Duodenal mucosa (tissue), 2 donors: ENCODE measurements around the gene LRRC38.
"Not testable (repeated sequence)": the region's sequence is repeated elsewhere in the genome, so short reads cannot be mapped to it uniquely, and the experiment has no call there.

Experiments used
- H3K27ac ChIP-seq: one replicate; pipeline ENCODE4 v1.7.0; 2013; ENCODE audit warnings: low read depth, low read length
- H3K27me3 ChIP-seq, 2 donors: one replicate each; pipeline ENCODE4 v1.7.0; 2013; ENCODE audit warnings: low read length in 2 of 2, control low read depth in 1 of 2; ENCODE audit not compliant: insufficient read depth in 2 of 2, control insufficient read depth in 1 of 2
- H3K36me3 ChIP-seq, 2 donors: one replicate each; pipeline ENCODE4 v1.7.0; 2013; ENCODE audit warnings: low read length in 2 of 2, control low read depth in 1 of 2; ENCODE audit not compliant: insufficient read depth in 2 of 2, control insufficient read depth in 1 of 2
- H3K4me1 ChIP-seq, 2 donors: one replicate each; pipeline ENCODE4 v1.7.0; 2013; ENCODE audit warnings: low read length in 2 of 2, control low read depth in 1 of 2; ENCODE audit not compliant: insufficient read depth in 2 of 2, control insufficient read depth in 1 of 2
- H3K4me3 ChIP-seq, 2 donors: one replicate each; pipeline ENCODE4 v1.7.0; 2013; ENCODE audit warnings: low read length in 2 of 2, low read depth in 1 of 2
- H3K9ac ChIP-seq, 2 donors: one replicate each; pipeline ENCODE4 v1.7.0; 2013; ENCODE audit warnings: low read length in 2 of 2, low read depth in 1 of 2
- H3K9me3 ChIP-seq, 2 donors: one replicate each; pipeline ENCODE4 v1.7.0; 2013; ENCODE audit warnings: low read length in 2 of 2, control low read depth in 1 of 2; ENCODE audit not compliant: control insufficient read depth in 1 of 2

LRRC38 gene

DNA sequence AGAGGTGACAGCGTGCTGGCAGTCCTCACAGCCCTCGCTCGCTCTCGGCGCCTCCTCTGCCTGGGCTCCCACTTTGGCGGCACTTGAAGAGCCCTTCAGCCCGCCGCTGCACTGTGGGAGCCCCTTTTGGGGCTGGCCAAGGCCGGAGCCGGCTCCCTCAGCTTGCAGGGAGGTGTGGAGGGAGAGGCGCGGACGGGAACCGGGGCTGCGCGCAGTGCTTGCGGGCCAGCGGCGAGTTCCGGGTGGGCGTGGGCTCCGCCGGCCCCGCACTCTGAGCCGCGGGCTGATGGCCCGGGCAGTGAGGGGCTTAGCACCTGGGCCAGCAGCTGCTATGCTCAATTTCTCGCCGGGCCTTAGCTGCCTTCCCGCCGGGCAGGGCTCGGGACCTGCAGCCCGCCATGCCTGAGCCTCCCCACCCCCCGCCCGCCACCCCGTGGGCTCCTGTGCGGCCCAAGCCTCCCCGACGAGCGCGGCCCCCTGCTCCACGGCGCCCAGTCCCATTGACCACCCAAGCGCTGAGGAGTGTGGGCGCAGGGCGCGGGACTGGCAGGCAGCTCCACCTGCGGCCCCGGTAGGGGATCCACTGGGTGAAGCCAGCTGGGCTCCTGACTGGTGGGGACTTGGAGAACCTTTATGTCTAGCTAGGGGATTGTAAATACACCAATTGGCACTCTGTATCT lies 74.6 kb downstream of the LRRC38 start:
- not testable (repeated sequence) for H3K27me3 ChIP-seq, H3K9ac ChIP-seq, H3K4me1 ChIP-seq, H3K36me3 ChIP-seq, H3K4me3 ChIP-seq, H3K9me3 ChIP-seq, H3K27ac ChIP-seq

DNA sequence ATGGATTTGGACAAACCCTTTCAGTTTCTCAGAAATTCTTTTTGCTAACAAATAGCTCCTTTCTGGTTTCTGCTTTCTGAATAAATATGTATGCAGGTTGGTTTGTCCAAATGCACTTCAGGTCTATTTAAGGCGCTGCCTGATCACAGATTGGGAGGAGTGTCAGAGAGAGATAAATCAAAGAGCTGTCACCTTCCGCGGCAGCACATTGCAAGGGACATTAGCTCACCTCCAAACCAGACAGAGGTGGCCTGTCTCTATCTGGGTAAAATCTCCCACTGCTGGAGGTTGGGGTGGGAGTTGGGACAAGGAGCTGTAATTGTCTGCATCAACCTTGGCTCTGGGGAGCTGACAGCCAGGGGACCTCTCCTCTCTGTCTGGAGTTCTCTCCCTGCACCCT lies 78.3 kb downstream of the LRRC38 start:
- H3K9me3 ChIP-seq, result no peaks in the 10 kb centered on the region
- no peak overlapping the region for H3K27ac ChIP-seq
- no peak overlapping the region for H3K9ac ChIP-seq
- H3K36me3 ChIP-seq, result no peaks in the 10 kb centered on the region
- H3K4me1 ChIP-seq, result no peaks in the 10 kb centered on the region
- H3K27me3 ChIP-seq, result no peaks in the 10 kb centered on the region
- no peak overlapping the region for H3K4me3 ChIP-seq

DNA sequence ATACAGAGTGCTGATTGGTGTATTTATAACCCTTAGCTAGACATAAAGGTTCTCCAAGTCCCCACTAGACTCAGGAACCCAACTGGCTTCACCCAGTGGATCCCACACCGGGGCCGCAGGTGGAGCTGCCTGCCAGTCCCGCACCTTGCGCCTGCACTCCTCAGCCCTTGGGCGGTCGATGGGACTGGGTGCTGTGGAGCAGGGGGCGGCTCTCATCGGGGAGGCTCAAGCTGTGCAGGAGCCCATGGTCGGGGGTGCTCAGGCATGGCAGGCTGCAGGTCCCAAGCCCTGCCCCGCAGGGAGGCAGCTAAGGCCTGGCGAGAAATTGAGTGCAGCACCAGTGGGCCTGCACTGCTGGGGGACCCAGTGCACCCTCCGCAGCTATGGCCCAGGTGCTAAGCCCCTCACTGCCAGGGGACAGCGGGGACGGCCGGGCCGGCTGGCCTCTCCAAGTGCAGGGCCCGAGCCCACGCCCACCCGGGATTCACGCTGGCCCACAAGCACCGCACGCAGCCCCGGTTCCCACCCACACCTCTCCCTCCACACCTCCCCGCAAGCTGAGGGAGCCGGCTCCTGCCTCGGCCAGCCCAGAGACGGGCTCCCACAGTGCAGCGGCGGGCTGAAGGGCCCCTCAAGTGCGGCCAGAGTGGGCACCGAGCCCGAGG lies 80.0 kb downstream of the LRRC38 start:
- H3K27me3 ChIP-seq, H3K4me3 ChIP-seq, H3K9ac ChIP-seq, H3K36me3 ChIP-seq, H3K4me1 ChIP-seq, H3K27ac ChIP-seq, H3K9me3 ChIP-seq: not testable (repeated sequence)

DNA sequence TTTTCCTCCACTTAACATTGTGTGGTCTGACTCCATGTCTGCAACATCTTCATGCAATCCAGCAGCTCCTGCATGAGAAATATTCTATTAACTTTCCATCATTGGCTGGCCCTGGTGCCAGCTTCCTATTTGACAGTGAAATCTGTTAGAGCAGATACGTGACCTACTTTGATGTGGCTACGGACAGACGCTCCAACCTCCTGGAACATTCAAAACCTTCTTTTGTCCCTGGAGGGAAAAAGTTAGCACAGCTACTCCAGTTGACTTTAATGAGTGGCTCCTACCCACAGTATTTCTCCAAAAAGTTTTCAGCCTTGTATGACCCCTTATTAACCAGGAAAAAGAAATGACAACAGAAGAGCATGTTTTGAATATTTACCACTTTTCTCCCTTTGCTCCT lies 81.6 kb downstream of the LRRC38 start:
- no peaks in the 10 kb centered on the region for H3K9me3 ChIP-seq

GRCh38 chr1:13430495-13430894 lies 83.3 kb downstream of the LRRC38 start:
- Histone ChIP-seq H3K27me3 (no peaks in the 10 kb centered on the region), H3K9me3 (no peaks in the 10 kb centered on the region), H3K36me3 (no peaks in the 10 kb centered on the region), H3K4me1 (no peaks in the 10 kb centered on the region), H3K4me3 (no peak overlapping the region), H3K9ac (no peak overlapping the region), H3K27ac (no peak overlapping the region)

More for the DNA sequence above, 81.6 kb downstream of the LRRC38 start:
- no peak overlapping the region for H3K9ac ChIP-seq
- no peak overlapping the region for H3K4me3 ChIP-seq
- H3K36me3 ChIP-seq, result no peaks in the 10 kb centered on the region
- H3K27ac ChIP-seq, result no peak overlapping the region
- no peaks in the 10 kb centered on the region for H3K27me3 ChIP-seq
- no peaks in the 10 kb centered on the region for H3K4me1 ChIP-seq
